Memory B cell (primary cell): ENCODE results near the gene SNX6.
A peak's percentile ranks its signal among the peaks of the same experiment; 100 is the strongest.
"Not testable (repeated sequence)": the region's sequence is repeated elsewhere in the genome, so short reads cannot be mapped to it uniquely, and the experiment has no call there.

Source experiments
- ATAC-seq: fragments of 150-1000 bp; cut with Tn5 transposase; 2 replicates; pipeline ENCODE4 v1.10.0; 2021; ENCODE audit warnings: low read depth, mild to moderate bottlenecking, moderate library complexity
- DNase-seq, 2 donors: peaks; one replicate each; pipeline ENCODE4 v3.0.0; 2022; ENCODE audit warnings: low spot score in 2 of 2
- H3K27ac Mint-ChIP-seq: one replicate; pipeline ENCODE4 v1.8.0; 2022; ENCODE audit warnings: mild to moderate bottlenecking, moderate library complexity, mixed read lengths
- H3K27me3 Mint-ChIP-seq: one replicate; pipeline ENCODE4 v1.8.0; 2022; ENCODE audit warnings: mixed read lengths
- H3K36me3 Mint-ChIP-seq: one replicate; pipeline ENCODE4 v1.8.0; 2022; ENCODE audit warnings: mild to moderate bottlenecking, mixed read lengths
- H3K4me1 Mint-ChIP-seq: one replicate; pipeline ENCODE4 v1.8.0; 2022; ENCODE audit warnings: mixed read lengths
- H3K4me3 Mint-ChIP-seq: one replicate; pipeline ENCODE4 v1.8.0; 2022; ENCODE audit warnings: mild to moderate bottlenecking, moderate library complexity, mixed read lengths
- H3K9me3 Mint-ChIP-seq: one replicate; pipeline ENCODE4 v1.8.0; 2022; ENCODE audit warnings: mixed read lengths

The SNX6 gene

GRCh38 chr14:34569750-34570149 lies 60.2 kb downstream of the SNX6 start:
- Mint-ChIP-seq H3K27ac (no peak overlapping the region), H3K4me3 (no peak overlapping the region), H3K27me3 (no peaks in the 10 kb centered on the region), H3K9me3 (no peaks in the 10 kb centered on the region), H3K36me3 (peaks cover 12% of the 10 kb centered on the region), H3K4me1 (no peaks in the 10 kb centered on the region)
- ATAC-seq (no peak), DNase-seq (no peak)

GRCh38 chr14:34568803-34569202 lies 61.1 kb downstream of the SNX6 start:
- H3K36me3 Mint-ChIP-seq = peaks cover 12% of the 10 kb centered on the region
- DNase-seq (no peak), ATAC-seq (no peak)
- no peak overlapping the region for H3K27ac Mint-ChIP-seq
- no peaks in the 10 kb centered on the region for H3K4me1 Mint-ChIP-seq
- H3K27me3 Mint-ChIP-seq = no peaks in the 10 kb centered on the region
- no peaks in the 10 kb centered on the region for H3K9me3 Mint-ChIP-seq
- no peak overlapping the region for H3K4me3 Mint-ChIP-seq

- ATAC-seq (no peak), DNase-seq (no peak)
- no peaks in the 10 kb centered on the region for H3K9me3 Mint-ChIP-seq
- H3K36me3 Mint-ChIP-seq = peaks cover 3% of the 10 kb centered on the region
- H3K4me3 Mint-ChIP-seq = no peak overlapping the region
- H3K27me3 Mint-ChIP-seq = no peaks in the 10 kb centered on the region
- no peaks in the 10 kb centered on the region for H3K4me1 Mint-ChIP-seq
- no peak overlapping the region for H3K27ac Mint-ChIP-seq
These were observed 67.2 kb downstream of the SNX6 start for GRCh38 chr14:34562776-34563150.

DNA sequence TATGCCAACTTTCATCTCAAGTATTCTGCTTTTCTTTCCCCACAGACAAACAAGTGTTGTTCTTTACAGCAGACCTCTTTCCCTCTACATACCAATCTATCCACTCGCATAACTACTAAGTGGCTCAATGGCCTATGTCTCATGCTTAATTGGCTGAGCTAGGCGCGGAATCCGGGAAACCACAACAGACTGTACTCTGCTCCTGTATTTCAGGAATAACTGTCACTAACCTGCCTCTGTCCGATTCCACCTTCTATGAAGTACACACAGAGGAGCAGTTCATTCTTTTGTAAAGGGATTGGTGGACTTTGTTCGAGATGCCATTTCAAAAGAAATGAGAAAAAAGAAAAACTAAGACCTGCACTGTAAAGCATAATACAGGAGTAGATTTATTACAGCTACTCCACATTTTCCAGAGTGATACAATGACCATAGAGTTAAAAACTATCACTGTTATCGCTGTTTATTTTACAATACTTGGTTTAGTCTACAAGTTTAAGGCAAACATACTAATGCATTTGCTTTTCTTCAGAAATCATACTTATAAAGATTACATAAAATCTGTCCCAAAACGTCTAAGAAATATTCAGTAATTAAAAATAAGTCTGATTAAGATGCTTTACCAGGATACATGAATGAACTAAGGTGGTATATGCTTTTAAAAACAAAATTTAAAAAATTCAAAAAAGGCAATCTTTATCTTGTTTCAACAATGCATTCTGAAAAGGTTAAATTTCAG lies 67.7 kb downstream of the SNX6 start:
- H3K27me3 Mint-ChIP-seq, ATAC-seq, H3K9me3 Mint-ChIP-seq, H3K36me3 Mint-ChIP-seq, H3K4me1 Mint-ChIP-seq, DNase-seq, H3K4me3 Mint-ChIP-seq, H3K27ac Mint-ChIP-seq: not testable (repeated sequence)

DNA sequence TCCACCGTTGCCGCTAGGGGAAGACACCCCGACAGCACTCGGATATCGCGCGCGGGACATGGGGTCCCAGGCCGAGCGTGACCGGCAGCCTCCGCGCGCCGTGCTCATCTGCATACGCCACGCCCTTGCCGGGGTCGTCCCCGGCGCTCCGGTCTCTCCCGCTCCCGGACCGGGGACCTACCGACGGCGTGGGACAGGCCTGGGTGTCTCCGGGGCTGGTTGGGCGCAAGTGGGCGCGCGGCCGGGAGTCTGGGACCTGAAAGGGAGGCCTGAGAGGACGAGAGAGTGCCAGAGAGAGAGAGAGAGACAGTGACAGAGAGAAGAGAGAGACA lies 73.5 kb downstream of the SNX6 start:
- H3K27me3 Mint-ChIP-seq, H3K9me3 Mint-ChIP-seq, H3K36me3 Mint-ChIP-seq, H3K27ac Mint-ChIP-seq, H3K4me3 Mint-ChIP-seq, H3K4me1 Mint-ChIP-seq, DNase-seq: not testable (repeated sequence)
- ATAC-seq = peak; percentile 57

- not testable (repeated sequence) for H3K27ac Mint-ChIP-seq, H3K27me3 Mint-ChIP-seq, H3K9me3 Mint-ChIP-seq, H3K4me1 Mint-ChIP-seq, DNase-seq, H3K36me3 Mint-ChIP-seq, H3K4me3 Mint-ChIP-seq
- ATAC-seq = peak; percentile 74
These were observed 74.1 kb downstream of the SNX6 start for GRCh38 chr14:34555583-34556497.

- peak in 1 of 2 donors; percentile 7 for DNase-seq
- peak overlapping the region; percentile 84 for H3K27ac Mint-ChIP-seq
- peaks cover 5% of the 10 kb centered on the region for H3K4me1 Mint-ChIP-seq
- peak overlapping the region; percentile 56 for H3K4me3 Mint-ChIP-seq
- no peaks in the 10 kb centered on the region for H3K27me3 Mint-ChIP-seq
- no peaks in the 10 kb centered on the region for H3K9me3 Mint-ChIP-seq
- no peak for ATAC-seq
- H3K36me3 Mint-ChIP-seq = no peaks in the 10 kb centered on the region
These were observed 75.3 kb downstream of the SNX6 start for GRCh38 chr14:34554540-34555250.

- H3K36me3 Mint-ChIP-seq = not testable (repeated sequence)
These were observed 80.5 kb downstream of the SNX6 start for GRCh38 chr14:34549276-34549966.

GRCh38 chr14:34548472-34548981 lies 81.4 kb downstream of the SNX6 start:
- no peak for ATAC-seq
- no peak for DNase-seq
- Mint-ChIP-seq H3K4me1 (no peaks in the 10 kb centered on the region), H3K36me3 (no peaks in the 10 kb centered on the region), H3K9me3 (no peaks in the 10 kb centered on the region), H3K27me3 (no peaks in the 10 kb centered on the region), H3K4me3 (no peak overlapping the region), H3K27ac (peak overlapping the region; percentile 83)

More at GRCh38 chr14:34549276-34549966, 80.5 kb downstream of the SNX6 start:
- not testable (repeated sequence) for H3K27ac Mint-ChIP-seq, H3K9me3 Mint-ChIP-seq, DNase-seq, H3K4me3 Mint-ChIP-seq, H3K27me3 Mint-ChIP-seq, H3K4me1 Mint-ChIP-seq, ATAC-seq

GRCh38 chr14:34547136-34547520 lies 82.8 kb downstream of the SNX6 start:
- not testable (repeated sequence) for H3K4me3 Mint-ChIP-seq, H3K27me3 Mint-ChIP-seq, H3K4me1 Mint-ChIP-seq, DNase-seq, H3K9me3 Mint-ChIP-seq, H3K36me3 Mint-ChIP-seq, H3K27ac Mint-ChIP-seq
- peak; percentile 36 for ATAC-seq

DNA sequence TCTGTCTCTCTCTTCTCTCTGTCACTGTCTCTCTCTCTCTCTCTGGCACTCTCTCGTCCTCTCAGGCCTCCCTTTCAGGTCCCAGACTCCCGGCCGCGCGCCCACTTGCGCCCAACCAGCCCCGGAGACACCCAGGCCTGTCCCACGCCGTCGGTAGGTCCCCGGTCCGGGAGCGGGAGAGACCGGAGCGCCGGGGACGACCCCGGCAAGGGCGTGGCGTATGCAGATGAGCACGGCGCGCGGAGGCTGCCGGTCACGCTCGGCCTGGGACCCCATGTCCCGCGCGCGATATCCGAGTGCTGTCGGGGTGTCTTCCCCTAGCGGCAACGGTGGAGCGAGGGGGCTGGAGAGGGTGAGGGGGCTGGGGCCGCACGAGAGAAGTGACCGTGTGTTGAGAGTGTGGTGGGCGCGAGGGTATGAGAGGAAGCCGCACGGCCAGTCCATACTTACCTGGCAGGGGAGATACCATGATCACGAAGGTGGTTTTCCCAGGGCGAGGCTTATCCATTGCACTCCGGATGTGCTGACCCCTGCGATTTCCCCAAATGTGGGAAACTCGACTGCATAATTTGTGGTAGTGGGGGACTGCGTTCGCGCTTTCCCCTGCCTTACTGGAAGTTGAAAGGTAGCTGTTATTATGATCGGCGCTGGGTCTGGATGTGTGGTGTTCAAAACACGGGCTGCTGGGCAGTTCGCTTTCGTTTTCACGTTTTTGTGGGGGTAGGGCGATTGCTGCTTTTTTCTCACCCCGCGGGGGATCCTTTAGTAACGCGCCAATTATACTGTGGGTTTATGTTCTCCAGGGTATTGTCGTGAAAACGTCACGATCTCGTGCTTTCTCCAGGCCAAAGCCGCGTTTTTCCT lies 83.4 kb downstream of the SNX6 start:
- H3K4me3 Mint-ChIP-seq, H3K9me3 Mint-ChIP-seq, H3K27me3 Mint-ChIP-seq, DNase-seq, H3K27ac Mint-ChIP-seq, H3K4me1 Mint-ChIP-seq, H3K36me3 Mint-ChIP-seq: not testable (repeated sequence)
- ATAC-seq = peak; percentile 73

DNA sequence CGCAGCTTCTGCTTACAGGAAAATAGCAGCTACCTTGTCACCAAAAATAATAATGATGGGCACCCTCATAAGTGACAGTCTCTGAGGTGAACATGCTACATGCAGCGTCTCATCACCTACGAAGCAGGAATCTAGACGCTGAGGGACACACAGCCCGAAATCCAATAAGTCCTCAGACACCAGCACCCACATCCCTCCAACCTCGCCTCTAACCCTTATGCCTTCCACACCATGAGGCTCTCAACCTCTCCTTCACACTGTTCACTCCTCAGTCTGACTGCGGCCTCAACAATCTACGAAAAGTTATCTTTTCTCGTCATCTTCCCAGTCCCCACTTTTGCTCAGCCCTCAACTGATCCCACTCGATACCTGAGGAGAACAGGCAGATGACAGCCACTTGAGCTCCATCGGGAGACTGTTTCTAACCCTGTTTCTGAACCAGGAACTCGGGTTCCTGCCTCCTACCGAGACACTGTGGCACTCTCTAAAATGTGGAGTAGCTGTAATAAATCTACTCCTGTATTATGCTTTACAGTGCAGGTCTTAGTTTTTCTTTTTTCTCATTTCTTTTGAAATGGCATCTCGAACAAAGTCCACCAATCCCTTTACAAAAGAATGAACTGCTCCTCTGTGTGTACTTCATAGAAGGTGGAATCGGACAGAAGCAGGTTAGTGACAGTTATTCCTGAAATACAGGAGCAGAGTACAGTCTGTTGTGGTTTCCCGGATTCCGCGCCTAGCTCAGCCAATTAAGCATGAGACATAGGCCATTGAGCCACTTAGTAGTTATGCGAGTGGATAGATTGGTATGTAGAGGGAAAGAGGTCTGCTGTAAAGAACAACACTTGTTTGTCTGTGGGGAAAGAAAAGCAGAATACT lies 89.5 kb downstream of the SNX6 start:
- not testable (repeated sequence) for H3K9me3 Mint-ChIP-seq, H3K27me3 Mint-ChIP-seq, ATAC-seq, H3K4me1 Mint-ChIP-seq, DNase-seq, H3K36me3 Mint-ChIP-seq
- Mint-ChIP-seq H3K27ac (peak overlapping the region; percentile 97), H3K4me3 (peak overlapping the region; percentile 93)
